Skeletal muscle satellite cell (primary cell): Measurements from ENCODE around the gene DNAI1.

ENCODE experiments used
- H3K27me3 ChIP-seq: 2 replicates; pipeline ENCODE4 v1.7.0; 2013; ENCODE audit warnings: low read length; ENCODE audit not compliant: control insufficient read depth, insufficient read depth
- H3K36me3 ChIP-seq: 2 replicates; pipeline ENCODE4 v1.7.0; 2013; ENCODE audit warnings: mild to moderate bottlenecking, control low read depth, low read length; ENCODE audit not compliant: insufficient read depth
- H3K4me1 ChIP-seq: 2 replicates; pipeline ENCODE4 v1.7.0; 2013; ENCODE audit warnings: low read length; ENCODE audit not compliant: control insufficient read depth, insufficient read depth
- H3K4me2 ChIP-seq: 2 replicates; pipeline ENCODE4 v1.7.0; 2013; ENCODE audit warnings: mild to moderate bottlenecking, low read length
- H3K4me3 ChIP-seq: 2 replicates; pipeline ENCODE4 v1.7.0; 2013; ENCODE audit warnings: low read length
- H3K9ac ChIP-seq: 2 replicates; pipeline ENCODE4 v1.7.0; 2013; ENCODE audit warnings: mild to moderate bottlenecking, low read depth, low read length, moderate library complexity
- H3K9me3 ChIP-seq: replicated peaks from 2 replicates; pipeline ENCODE4 v1.7.0; 2013; ENCODE audit warnings: mild to moderate bottlenecking, control low read depth, low read length

The DNAI1 gene

DNA sequence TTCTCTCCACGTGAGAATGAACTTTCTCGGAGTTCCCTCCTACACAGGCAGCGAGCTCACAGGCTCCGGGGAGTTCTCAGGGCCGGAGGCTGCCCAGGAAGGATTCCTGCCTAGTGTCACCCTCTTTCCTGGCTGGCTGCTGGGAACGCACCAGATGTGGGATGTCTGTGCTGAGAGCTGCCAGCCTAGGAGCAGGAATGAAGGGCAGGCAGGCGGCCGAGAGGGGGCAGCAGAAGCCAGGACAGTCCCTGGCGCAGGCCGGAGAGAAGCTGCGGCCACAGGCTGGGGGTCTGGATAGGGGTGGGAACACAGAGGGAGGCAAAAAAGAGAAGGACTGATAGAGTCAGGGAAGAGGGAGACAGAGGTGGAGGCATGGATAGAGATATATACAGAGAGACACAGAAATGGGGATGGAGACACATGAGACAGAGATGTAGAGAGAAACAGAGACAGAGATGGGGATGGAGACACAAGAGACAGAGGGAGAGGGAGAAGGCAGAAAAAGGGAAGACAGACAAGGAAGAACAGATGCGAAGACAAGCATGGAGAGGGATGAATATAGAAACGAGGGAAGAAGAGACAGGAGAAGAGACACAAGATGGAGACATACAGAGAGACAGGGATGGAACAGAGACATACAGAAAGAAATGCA lies 89.5 kb downstream of the DNAI1 start:
- no peak overlapping the region for H3K9ac ChIP-seq
- H3K4me1 ChIP-seq, result no peaks in the 10 kb centered on the region
- H3K9me3 ChIP-seq, result no peaks in the 10 kb centered on the region
- no peak overlapping the region for H3K4me2 ChIP-seq
- H3K27me3 ChIP-seq, result peaks cover 44% of the 10 kb centered on the region
- no peaks in the 10 kb centered on the region for H3K36me3 ChIP-seq
- no peak overlapping the region for H3K4me3 ChIP-seq

DNA sequence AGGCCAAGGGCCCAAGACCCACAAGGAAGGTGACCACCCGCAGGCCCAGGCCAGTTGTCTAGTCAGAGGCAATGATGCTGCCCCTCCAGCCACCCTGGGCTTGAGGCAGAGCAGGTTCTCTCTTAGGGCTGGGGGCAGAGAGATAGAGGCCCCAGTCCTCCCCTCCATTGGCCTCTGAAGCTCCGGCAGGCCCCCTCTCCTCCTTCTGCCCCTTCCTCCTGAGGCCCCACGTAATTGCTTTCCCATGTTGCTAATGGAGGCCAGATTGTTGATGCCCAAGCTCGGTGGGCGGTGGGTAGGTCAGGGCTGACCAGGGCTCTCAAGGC lies 90.8 kb downstream of the DNAI1 start:
- H3K4me3 ChIP-seq, result no peak overlapping the region
- H3K4me1 ChIP-seq, result no peaks in the 10 kb centered on the region
- no peak overlapping the region for H3K9ac ChIP-seq
- no peak overlapping the region for H3K4me2 ChIP-seq
- peaks cover 38% of the 10 kb centered on the region for H3K27me3 ChIP-seq
- H3K9me3 ChIP-seq, result no peaks in the 10 kb centered on the region
- H3K36me3 ChIP-seq, result no peaks in the 10 kb centered on the region

DNA sequence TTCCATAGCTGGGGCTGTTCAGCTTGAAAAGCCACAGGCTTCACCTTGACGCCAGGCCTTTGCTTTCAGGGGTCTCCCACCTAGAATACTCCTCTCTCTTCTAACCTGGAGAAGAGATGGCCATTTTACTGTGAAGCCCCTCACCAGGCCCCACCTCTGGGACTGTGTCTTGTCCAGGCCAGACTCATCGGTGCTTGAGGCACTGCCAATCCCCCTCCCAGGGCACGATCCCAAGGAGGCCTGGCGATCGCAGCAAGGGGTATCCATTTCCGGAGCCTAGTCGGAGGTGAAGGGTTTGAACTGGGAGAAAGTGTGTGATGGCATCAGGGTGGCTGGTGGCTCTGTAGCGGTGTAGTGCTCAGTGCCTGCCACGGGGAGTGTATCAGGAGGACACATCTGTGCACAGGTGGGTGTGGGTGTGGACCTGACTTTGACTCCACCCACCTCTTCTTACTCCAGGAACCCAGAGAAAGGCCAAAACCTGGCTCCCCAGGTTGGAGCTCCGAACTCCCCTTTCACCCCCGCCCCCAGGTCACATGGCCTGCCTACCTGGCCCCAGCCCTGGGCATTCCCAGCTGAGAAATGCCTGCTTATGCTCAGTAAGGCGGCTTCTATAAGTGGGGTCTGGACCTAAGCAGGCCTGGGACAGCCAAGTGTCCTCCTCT lies 91.5 kb downstream of the DNAI1 start:
- no peaks in the 10 kb centered on the region for H3K36me3 ChIP-seq
- peaks cover 39% of the 10 kb centered on the region for H3K27me3 ChIP-seq
- no peak overlapping the region for H3K4me3 ChIP-seq

DNA sequence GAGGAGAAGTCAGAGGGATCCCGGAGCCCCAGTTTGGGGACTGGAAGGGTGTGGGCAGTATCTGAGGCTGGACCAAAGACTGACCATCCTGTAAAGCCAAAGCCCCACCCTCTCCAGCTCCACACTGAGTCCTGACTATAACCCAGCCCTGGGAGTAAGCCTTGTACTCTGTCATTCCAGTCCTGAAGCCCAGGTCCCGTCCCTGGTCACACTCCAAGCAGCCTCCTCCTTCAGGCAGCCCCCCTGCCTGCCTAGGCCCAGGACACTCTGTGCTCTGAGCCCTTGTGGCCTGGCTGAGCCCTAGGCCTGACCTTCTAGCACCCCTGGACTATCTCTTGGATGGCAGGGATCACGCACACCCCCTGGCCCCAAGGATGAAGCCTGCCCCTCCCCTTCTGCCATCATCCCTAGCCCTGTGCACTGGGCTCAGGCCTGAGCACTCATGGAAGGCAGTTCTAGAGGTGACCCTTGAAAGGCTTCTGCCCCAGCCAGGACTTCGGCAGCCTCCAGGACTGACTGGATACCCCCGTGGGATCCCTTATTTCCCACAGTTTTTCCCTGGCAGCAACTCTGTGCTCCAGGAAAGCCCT lies 92.2 kb downstream of the DNAI1 start:
- no peak overlapping the region for H3K4me2 ChIP-seq
- peaks cover 37% of the 10 kb centered on the region for H3K27me3 ChIP-seq
- H3K4me1 ChIP-seq, result no peaks in the 10 kb centered on the region
- H3K9me3 ChIP-seq, result no peaks in the 10 kb centered on the region
- H3K36me3 ChIP-seq, result no peaks in the 10 kb centered on the region
- no peak overlapping the region for H3K9ac ChIP-seq
- H3K4me3 ChIP-seq, result no peak overlapping the region

More for the DNA sequence above, 91.5 kb downstream of the DNAI1 start:
- Histone ChIP-seq H3K4me1 (no peaks in the 10 kb centered on the region), H3K9me3 (no peaks in the 10 kb centered on the region), H3K4me2 (no peak overlapping the region), H3K9ac (no peak overlapping the region)

DNA sequence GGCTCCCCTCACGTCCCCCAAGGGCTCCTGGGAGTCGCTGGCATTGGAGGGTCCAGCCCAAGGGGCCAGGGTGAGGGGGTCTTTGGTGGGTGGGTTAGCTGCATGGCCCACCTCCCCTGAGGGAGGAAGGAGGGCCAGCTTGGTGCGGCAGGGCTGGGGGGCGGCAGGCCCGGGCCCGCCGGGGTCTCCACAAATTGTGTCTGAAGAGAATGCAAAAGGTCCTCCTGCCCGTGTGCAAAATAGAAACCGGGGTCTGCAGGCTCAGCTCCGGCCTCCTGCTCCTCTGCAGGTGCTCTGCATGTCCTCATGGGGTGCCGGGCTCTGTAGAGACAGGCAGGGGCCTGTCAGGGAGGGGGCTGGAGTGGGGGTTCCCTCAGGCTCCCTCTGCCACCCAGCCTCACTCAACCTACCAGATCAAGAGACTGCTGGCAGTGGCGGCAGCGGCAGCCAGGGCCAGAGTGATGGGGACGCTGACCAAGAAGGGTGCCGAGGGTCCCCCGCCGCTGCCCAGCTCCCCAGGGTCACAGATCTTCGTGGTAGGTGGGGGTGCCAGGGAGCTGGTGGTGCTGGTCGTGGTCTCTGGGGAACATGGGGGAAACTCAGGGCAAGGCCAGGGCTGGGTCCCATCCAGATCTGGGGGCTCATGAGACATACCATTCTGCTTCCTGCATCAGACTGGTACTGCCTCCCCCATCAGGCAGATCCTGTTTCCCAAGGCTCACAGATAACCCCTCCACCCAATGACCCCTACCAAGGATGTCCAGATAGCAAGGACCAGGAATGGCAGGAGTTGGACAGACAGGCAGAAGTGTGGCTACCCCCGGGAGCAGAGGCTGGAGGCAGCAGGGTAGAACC lies 93.4 kb downstream of the DNAI1 start:
- H3K4me2 ChIP-seq, result no peak overlapping the region
- H3K36me3 ChIP-seq, result no peaks in the 10 kb centered on the region
- no peaks in the 10 kb centered on the region for H3K9me3 ChIP-seq
- H3K4me3 ChIP-seq, result no peak overlapping the region
- no peak overlapping the region for H3K9ac ChIP-seq
- peaks cover 37% of the 10 kb centered on the region for H3K27me3 ChIP-seq
- H3K4me1 ChIP-seq, result no peaks in the 10 kb centered on the region

DNA sequence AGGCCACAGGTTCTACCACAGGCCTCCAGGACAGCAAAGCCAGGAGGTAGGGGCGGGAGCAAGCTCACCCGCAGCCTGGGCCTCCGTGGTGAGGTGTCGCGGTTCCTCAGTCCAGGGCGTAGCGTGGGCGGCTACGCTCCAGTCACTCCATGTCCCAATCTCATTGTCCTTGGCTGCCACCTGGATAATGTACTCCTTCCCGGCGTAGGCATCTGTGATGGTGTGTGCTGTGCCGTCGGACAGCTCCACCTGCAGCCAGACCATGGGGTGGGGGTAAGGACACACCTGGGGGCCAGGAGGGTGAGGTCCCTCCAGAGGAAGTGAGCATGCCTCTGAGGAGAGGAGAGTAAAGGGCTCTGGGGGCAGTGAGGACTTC lies 94.0 kb downstream of the DNAI1 start:
- Histone ChIP-seq H3K4me2 (no peak overlapping the region), H3K4me3 (no peak overlapping the region), H3K36me3 (no peaks in the 10 kb centered on the region), H3K27me3 (peaks cover 34% of the 10 kb centered on the region), H3K9me3 (no peaks in the 10 kb centered on the region), H3K4me1 (no peaks in the 10 kb centered on the region), H3K9ac (no peak overlapping the region)

DNA sequence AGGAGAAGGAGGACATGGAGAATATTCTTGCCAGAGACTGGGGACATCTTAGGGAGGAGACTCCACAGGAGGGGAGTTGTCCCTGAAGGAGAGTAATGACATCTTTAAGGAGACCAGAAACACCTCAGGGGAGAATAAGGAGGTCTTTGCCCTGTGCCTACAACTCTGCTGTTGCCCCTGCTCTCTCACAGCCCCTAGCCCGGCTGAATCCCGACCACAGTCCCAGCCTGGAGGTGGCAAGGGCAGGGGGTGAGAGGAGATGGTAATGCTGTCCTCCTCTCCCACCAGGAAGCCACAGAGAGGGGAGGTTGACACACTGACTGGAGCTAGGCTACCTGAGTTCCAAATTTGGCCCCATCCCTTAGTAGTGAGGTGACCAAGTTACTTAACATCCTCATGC lies 94.4 kb downstream of the DNAI1 start:
- H3K9me3 ChIP-seq, result no peaks in the 10 kb centered on the region
- no peak overlapping the region for H3K4me3 ChIP-seq
- no peak overlapping the region for H3K9ac ChIP-seq
- H3K4me1 ChIP-seq, result no peaks in the 10 kb centered on the region
- H3K27me3 ChIP-seq, result peaks cover 34% of the 10 kb centered on the region
- H3K4me2 ChIP-seq, result no peak overlapping the region
- H3K36me3 ChIP-seq, result no peaks in the 10 kb centered on the region

DNA sequence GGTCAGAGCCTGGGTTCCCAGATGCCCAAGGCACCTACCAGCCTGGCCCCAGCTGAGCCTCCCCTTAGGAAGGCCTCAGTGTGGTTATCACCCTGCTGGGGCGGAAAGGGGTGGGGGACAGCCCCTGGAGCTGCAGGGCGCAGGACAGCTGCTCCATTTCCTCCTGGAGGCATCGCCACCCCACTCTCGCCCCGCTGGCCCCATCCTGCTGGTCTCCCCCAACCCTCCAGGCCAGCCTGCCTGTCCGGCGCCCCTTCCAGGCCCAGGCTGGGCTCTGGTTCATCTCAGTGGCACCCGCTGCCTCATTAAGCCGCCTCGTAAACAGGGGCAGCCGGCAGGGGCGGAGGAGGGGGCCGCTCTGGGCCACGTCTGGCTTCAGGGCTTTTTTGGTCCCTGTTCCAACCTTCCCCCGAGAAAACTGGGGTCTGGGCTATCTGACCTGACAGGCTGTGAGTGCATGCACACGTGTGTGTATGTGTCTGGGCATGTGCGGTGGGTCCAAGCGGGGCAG lies 95.0 kb downstream of the DNAI1 start:
- Histone ChIP-seq H3K9ac (no peak overlapping the region), H3K9me3 (no peaks in the 10 kb centered on the region)

DNA sequence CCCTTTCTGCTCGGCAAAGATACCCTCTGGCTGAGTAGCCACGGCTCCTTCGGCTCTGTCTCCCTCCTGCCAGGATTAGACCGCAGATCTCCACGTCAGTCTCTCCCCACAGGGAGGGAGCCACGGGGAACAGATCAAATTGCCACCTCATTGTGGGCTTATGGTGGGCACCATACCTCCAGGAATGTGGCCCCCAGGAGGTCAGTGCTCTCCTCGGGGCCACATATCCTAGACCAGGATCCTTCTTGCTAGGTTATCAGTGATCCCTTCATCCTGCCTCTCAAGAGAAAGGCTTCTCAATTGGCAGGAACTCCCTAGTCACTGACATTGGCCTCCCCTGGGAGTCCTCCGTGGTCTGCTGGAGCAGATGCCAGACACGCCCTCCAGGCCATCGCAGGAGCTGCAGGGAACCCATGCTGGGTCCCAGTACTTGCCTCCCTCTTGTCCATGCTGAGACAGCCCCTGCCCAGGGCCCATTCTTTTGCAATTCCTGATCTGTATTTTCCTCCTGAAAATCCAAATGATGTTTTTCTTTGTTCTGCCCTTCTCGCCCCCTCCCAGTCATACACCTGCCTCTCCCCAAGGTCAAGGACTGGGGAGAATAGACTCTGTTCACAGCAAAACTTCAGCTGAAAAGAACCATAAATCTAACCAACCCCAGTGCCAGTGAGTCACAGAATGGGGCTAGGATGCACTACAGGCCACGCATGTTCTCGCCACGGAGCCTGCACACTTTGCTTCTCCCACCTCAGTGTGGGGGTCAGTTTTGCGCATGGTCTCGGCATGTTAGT lies 95.8 kb downstream of the DNAI1 start:
- no peaks in the 10 kb centered on the region for H3K9me3 ChIP-seq
- no peak overlapping the region for H3K4me2 ChIP-seq
- peaks cover 9% of the 10 kb centered on the region for H3K4me1 ChIP-seq
- H3K9ac ChIP-seq, result no peak overlapping the region
- no peaks in the 10 kb centered on the region for H3K36me3 ChIP-seq
- no peak overlapping the region for H3K4me3 ChIP-seq
- H3K27me3 ChIP-seq, result peaks cover 34% of the 10 kb centered on the region

More for the DNA sequence above, 95.0 kb downstream of the DNAI1 start:
- H3K27me3 ChIP-seq, result peaks cover 34% of the 10 kb centered on the region
- H3K36me3 ChIP-seq, result no peaks in the 10 kb centered on the region
- H3K4me3 ChIP-seq, result no peak overlapping the region
- H3K4me1 ChIP-seq, result peaks cover under 1% of the 10 kb centered on the region
- no peak overlapping the region for H3K4me2 ChIP-seq

DNA sequence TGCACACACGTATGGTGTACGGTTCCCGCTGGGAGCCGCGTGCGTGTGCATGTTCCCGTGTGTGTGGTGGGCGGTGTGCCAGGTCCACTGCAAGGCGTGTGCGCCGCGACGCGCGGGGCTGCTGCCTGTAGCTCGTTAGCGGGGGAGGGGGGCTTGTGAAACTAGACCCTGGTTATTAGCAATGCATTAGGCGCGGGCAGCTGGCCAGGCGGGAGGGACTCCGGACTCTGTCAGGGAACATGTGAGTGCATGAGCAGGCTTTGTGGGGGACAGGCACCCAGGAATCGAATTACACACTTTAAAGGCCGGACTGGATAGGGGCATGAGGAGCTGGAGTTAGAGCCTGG lies 96.4 kb downstream of the DNAI1 start:
- Histone ChIP-seq H3K4me3 (no peak overlapping the region), H3K9ac (no peak overlapping the region), H3K9me3 (no peaks in the 10 kb centered on the region), H3K4me2 (no peak overlapping the region), H3K36me3 (no peaks in the 10 kb centered on the region), H3K4me1 (peaks cover 14% of the 10 kb centered on the region), H3K27me3 (peaks cover 34% of the 10 kb centered on the region)

DNA sequence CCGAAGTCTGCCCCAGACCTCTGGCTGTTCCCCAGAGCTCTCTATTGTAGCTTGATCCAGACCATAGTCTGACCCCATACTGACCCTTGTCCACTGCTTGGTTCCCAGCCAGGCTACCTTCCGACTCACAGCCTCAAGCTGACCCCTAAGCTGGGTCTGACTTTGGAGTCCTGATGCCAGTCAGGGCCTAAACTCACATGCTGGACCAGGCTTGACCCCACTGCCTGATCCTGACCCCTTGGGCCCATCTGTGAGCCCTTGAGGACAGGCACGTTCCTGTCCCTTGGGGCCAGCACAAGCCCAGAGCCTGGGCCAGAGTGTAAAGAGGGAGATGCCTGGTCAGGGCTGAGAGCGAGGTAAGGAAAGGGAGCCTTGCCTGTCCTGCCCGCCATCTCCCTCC lies 96.9 kb downstream of the DNAI1 start:
- H3K4me3 ChIP-seq, result no peak overlapping the region
- H3K36me3 ChIP-seq, result no peaks in the 10 kb centered on the region
- H3K4me2 ChIP-seq, result no peak overlapping the region
- H3K9ac ChIP-seq, result no peak overlapping the region
- H3K9me3 ChIP-seq, result no peaks in the 10 kb centered on the region
- peaks cover 20% of the 10 kb centered on the region for H3K4me1 ChIP-seq
- peaks cover 34% of the 10 kb centered on the region for H3K27me3 ChIP-seq
